ENCODE results near the gene AQP4. TPM values are rescaled to one million over a fixed set of nuclear protein-coding genes. Genes with fewer than 3 reads are reported as not detected.

AQP4 gene
- total RNA-seq, 4 donors from 2014 or later, result 0.23 TPM; not detected in 3

DNA sequence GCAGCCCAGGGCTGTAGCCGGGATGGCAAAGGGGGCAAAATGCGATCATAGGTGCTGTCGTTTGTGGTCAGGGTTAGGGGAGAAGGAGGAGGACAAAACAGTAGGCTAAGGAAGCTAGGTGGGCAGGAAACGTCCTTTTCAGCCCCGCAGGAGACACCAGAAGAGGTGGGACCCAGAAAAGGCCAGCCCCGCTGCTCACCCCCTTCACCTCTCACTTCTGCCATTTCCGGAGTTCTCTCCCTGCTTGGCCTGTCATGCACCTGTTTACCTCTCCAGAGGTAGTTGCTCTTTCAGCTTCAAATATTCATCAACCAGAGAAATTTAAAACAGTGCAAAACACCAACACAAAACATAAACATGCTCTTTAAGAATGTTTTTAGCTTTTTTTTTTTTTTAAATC lies 849 bp downstream of the AQP4 start:
- H3K27ac ChIP-seq, result no peak overlapping the region
- intact Hi-C loops (cut with DNase I), result no loop called here
- TF ChIP-seq POLR2A (IDR thresholded peaks at IDR 0.05), result no peak
- no peak for TF ChIP-seq CTCF (IDR thresholded peaks at IDR 0.05)
- no peak overlapping the region for H3K4me3 ChIP-seq
- DNase-seq, result no peak
- WGBS, 2 donors, result 69 to 82% methylated on average over 7 of the region's 7 CpGs
- H3K27me3 ChIP-seq, result peaks cover 0 to 39% (median 0%) of the 10 kb centered on the region in 4 donors
- H3K9me3 ChIP-seq, result no peaks in the 10 kb centered on the region
- peaks cover 0 to 12% (median 5%) of the 10 kb centered on the region in 3 donors for H3K4me1 ChIP-seq
- no peaks in the 10 kb centered on the region for H3K36me3 ChIP-seq

- TF ChIP-seq POLR2A (IDR thresholded peaks at IDR 0.05), result no peak
- TF ChIP-seq CTCF (IDR thresholded peaks at IDR 0.05), result no peak
- Histone ChIP-seq H3K27me3 (peaks cover 0 to 39% (median 0%) of the 10 kb centered on the region in 4 donors), H3K27ac (no peak overlapping the region), H3K4me1 (peaks cover 0 to 12% (median 5%) of the 10 kb centered on the region in 3 donors), H3K36me3 (no peaks in the 10 kb centered on the region), H3K4me3 (no peak overlapping the region), H3K9me3 (no peaks in the 10 kb centered on the region)
- intact Hi-C loops (cut with DNase I), result no loop called here
- no peak for DNase-seq
- 19 to 43% methylated on average over 5 to 9 of the region's 9 CpGs for WGBS, 2 donors
These were observed 1.5 kb downstream of the AQP4 start for GRCh38 chr18:26863921-26864497.

DNA sequence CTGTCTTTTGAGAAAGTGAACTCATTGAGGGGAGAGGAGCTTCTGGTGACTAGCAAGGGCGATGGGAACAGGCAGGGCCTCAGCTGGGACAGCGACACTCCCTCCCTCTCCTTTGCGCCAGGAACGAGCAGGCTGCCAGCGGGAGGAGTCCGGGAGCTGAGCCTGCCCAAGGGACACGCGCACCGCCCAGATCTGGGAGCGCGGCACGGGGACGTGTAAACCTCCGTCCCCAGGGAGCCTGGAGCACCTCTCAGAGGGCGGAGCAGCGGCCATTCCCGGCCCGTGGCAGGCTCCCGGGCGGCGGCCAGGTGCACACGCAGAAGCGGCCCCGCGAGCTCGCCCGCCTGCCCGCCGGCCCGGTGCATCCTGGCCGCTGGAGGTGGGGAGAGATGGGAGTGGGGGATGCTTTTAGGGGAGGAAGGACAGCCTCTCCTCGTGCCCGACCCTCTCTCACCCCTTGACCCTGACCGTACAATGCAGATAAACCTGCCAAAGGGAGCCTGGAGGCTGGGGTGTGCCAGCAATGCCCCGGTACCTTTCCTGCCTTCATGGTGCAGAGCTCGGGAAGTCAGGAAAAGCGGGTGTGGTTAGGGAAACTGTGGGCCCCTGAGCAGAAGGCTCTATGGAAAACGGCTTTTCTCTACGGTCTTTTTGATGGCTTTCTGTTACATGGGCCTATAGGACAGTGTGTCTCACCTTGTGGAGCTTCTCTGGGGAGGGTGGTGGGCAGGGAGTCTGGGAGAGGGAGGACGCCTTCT lies 2.2 kb downstream of the AQP4 start:
- Histone ChIP-seq H3K4me3 (peak overlapping the region; percentile 17 to 62 (median 36)), H3K27me3 (peaks cover 0 to 39% (median 0%) of the 10 kb centered on the region in 4 donors), H3K4me1 (peaks cover 0 to 12% (median 5%) of the 10 kb centered on the region in 3 donors), H3K36me3 (no peaks in the 10 kb centered on the region), H3K27ac (no peak overlapping the region), H3K9me3 (no peaks in the 10 kb centered on the region)
- TF ChIP-seq POLR2A (IDR thresholded peaks at IDR 0.05), result no peak
- TF ChIP-seq CTCF (IDR thresholded peaks at IDR 0.05), result no peak
- WGBS, 2 donors, result 5 to 20% methylated on average over 6 to 24 of the region's 40 CpGs
- DNase-seq, result no peak
- intact Hi-C loops (cut with DNase I), result no loop called here

DNA sequence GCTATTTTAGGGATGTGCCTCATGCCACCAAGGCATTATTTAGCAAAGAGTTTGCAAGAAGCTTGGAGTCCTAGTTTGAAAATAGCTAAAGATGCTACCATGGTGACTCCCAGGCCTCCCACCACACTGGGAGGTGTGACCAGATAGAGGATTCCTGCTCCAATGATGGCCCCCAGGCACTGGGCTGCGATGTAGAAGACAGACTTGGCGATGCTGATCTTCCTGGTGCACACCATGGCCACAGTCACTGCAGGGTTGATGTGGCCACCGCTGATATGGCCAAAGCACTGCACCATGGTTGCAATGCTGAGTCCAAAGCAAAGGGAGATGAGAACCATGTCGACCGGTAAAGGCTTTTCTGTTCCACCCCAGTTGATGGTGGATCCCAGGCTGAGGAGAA lies 3.4 kb downstream of the AQP4 start:
- WGBS, 2 donors, result 89 to 93% methylated on average over 3 to 5 of the region's 5 CpGs
- H3K4me3 ChIP-seq, result no peak overlapping the region
- intact Hi-C loops (cut with DNase I), result no loop called here

More for the DNA sequence above, 3.4 kb downstream of the AQP4 start:
- Histone ChIP-seq H3K27ac (no peak overlapping the region), H3K4me1 (peaks cover 0 to 12% (median 5%) of the 10 kb centered on the region in 3 donors), H3K36me3 (no peaks in the 10 kb centered on the region), H3K27me3 (peaks cover 0 to 39% (median 0%) of the 10 kb centered on the region in 4 donors), H3K9me3 (no peaks in the 10 kb centered on the region)
- TF ChIP-seq CTCF (IDR thresholded peaks at IDR 0.05) (no peak), POLR2A (IDR thresholded peaks at IDR 0.05) (no peak)
- DNase-seq, result no peak
